ENCODE measurements around the gene TMEM151A.
"Not testable (repeated sequence)": the region's sequence is repeated elsewhere in the genome, so short reads cannot be mapped to it uniquely, and the experiment has no call there.

The TMEM151A gene

GRCh38 chr11:66274219-66274618, 17.5 kb upstream of the TMEM151A start:
- H3F3A ChIP-seq (ENCODE audit: low read depth), result no peaks in the 10 kb centered on the region
- H3K79me2 ChIP-seq (ENCODE audit: insufficient read depth, low read length), result peaks cover 30% of the 10 kb centered on the region
- no peak overlapping the region for H3K4me3 ChIP-seq (ENCODE audit: low read length, poor library complexity, severe bottlenecking)
- no peaks in the 10 kb centered on the region for H3K9me2 ChIP-seq (replicated peaks; ENCODE audit: low read depth, low read length)
- peaks cover 42% of the 10 kb centered on the region; the same call in 1 of the 2 replicates for H3K36me3 ChIP-seq (ENCODE audit: insufficient read depth, low read length)
- peaks cover 39% of the 10 kb centered on the region for H3K4me1 ChIP-seq (ENCODE audit: insufficient read depth, low read length, poor library complexity, severe bottlenecking)
- no peaks in the 10 kb centered on the region for H3K27me3 ChIP-seq (ENCODE audit: insufficient read depth, low read length, poor library complexity, severe bottlenecking)
- no peak overlapping the region for H3K9ac ChIP-seq (ENCODE audit: low read depth, low read length, poor library complexity, severe bottlenecking)
- H4K20me1 ChIP-seq (ENCODE audit: insufficient read depth, low read length, poor library complexity, severe bottlenecking), result peaks cover 26% of the 10 kb centered on the region
- no peaks in the 10 kb centered on the region for H3K9me3 ChIP-seq (ENCODE audit: insufficient read depth, low read depth, low read length)
- no peak overlapping the region for H3K4me2 ChIP-seq (ENCODE audit: low read depth, low read length, poor library complexity, severe bottlenecking)
- no peak overlapping the region for H2AFZ ChIP-seq (ENCODE audit: low read length)
- TF ChIP-seq EZH2phosphoT487 (IDR thresholded peaks at IDR 0.05; ENCODE audit: borderline replicate concordance) (no peak), CTCF (conservative IDR thresholded peaks at IDR 0.05; ENCODE audit: low read length) (no peak)

- Histone ChIP-seq H4K20me1 (ENCODE audit: insufficient read depth, low read length, poor library complexity, severe bottlenecking) (peaks cover 16% of the 10 kb centered on the region), H3K9me2 (replicated peaks; ENCODE audit: low read depth, low read length) (no peaks in the 10 kb centered on the region), H3K27me3 (ENCODE audit: insufficient read depth, low read length, poor library complexity, severe bottlenecking) (no peaks in the 10 kb centered on the region), H3K4me3 (ENCODE audit: low read length, poor library complexity, severe bottlenecking) (no peak overlapping the region), H3F3A (ENCODE audit: low read depth) (no peaks in the 10 kb centered on the region), H3K4me1 (ENCODE audit: insufficient read depth, low read length, poor library complexity, severe bottlenecking) (peaks cover 28% of the 10 kb centered on the region), H3K9me3 (ENCODE audit: insufficient read depth, low read depth, low read length) (no peaks in the 10 kb centered on the region), H2AFZ (ENCODE audit: low read length) (no peak overlapping the region), H3K79me2 (ENCODE audit: insufficient read depth, low read length) (peaks cover 18% of the 10 kb centered on the region), H3K36me3 (ENCODE audit: insufficient read depth, low read length) (peaks cover 42% of the 10 kb centered on the region; the same call in 1 of the 2 replicates), H3K4me2 (ENCODE audit: low read depth, low read length, poor library complexity, severe bottlenecking) (no peak overlapping the region), H3K9ac (ENCODE audit: low read depth, low read length, poor library complexity, severe bottlenecking) (no peak overlapping the region)
- TF ChIP-seq EZH2phosphoT487 (IDR thresholded peaks at IDR 0.05; ENCODE audit: borderline replicate concordance) (no peak), CTCF (conservative IDR thresholded peaks at IDR 0.05; ENCODE audit: low read length) (no peak)
Measured at GRCh38 chr11:66275396-66275795, 16.3 kb upstream of the TMEM151A start.

- Histone ChIP-seq H3F3A (ENCODE audit: low read depth) (no peaks in the 10 kb centered on the region), H4K20me1 (ENCODE audit: insufficient read depth, low read length, poor library complexity, severe bottlenecking) (peaks cover 9% of the 10 kb centered on the region), H3K27me3 (ENCODE audit: insufficient read depth, low read length, poor library complexity, severe bottlenecking) (no peaks in the 10 kb centered on the region), H3K4me2 (ENCODE audit: low read depth, low read length, poor library complexity, severe bottlenecking) (no peak overlapping the region), H3K9me2 (replicated peaks; ENCODE audit: low read depth, low read length) (no peaks in the 10 kb centered on the region), H3K36me3 (ENCODE audit: insufficient read depth, low read length) (peaks cover 42% of the 10 kb centered on the region; the same call in 1 of the 2 replicates), H3K4me1 (ENCODE audit: insufficient read depth, low read length, poor library complexity, severe bottlenecking) (peaks cover 22% of the 10 kb centered on the region), H3K79me2 (ENCODE audit: insufficient read depth, low read length) (peaks cover 11% of the 10 kb centered on the region; the same call in 1 of the 2 replicates), H2AFZ (ENCODE audit: low read length) (no peak overlapping the region), H3K4me3 (ENCODE audit: low read length, poor library complexity, severe bottlenecking) (no peak overlapping the region), H3K9me3 (ENCODE audit: insufficient read depth, low read depth, low read length) (no peaks in the 10 kb centered on the region), H3K9ac (ENCODE audit: low read depth, low read length, poor library complexity, severe bottlenecking) (no peak overlapping the region)
- TF ChIP-seq EZH2phosphoT487 (IDR thresholded peaks at IDR 0.05; ENCODE audit: borderline replicate concordance) (no peak), CTCF (conservative IDR thresholded peaks at IDR 0.05; ENCODE audit: low read length) (no peak)
Measured at GRCh38 chr11:66275984-66276612, 15.6 kb upstream of the TMEM151A start.

- not testable (repeated sequence) for H3K4me3 ChIP-seq (ENCODE audit: low read length, poor library complexity, severe bottlenecking); H4K20me1 ChIP-seq (ENCODE audit: insufficient read depth, low read length, poor library complexity, severe bottlenecking); H3K4me2 ChIP-seq (ENCODE audit: low read depth, low read length, poor library complexity, severe bottlenecking); H3K9me2 ChIP-seq (replicated peaks; ENCODE audit: low read depth, low read length); H3K27me3 ChIP-seq (ENCODE audit: insufficient read depth, low read length, poor library complexity, severe bottlenecking); H2AFZ ChIP-seq (ENCODE audit: low read length); H3K9ac ChIP-seq (ENCODE audit: low read depth, low read length, poor library complexity, severe bottlenecking); H3F3A ChIP-seq (ENCODE audit: low read depth); H3K9me3 ChIP-seq (ENCODE audit: insufficient read depth, low read depth, low read length); H3K79me2 ChIP-seq (ENCODE audit: insufficient read depth, low read length)
- H3K4me1 ChIP-seq (ENCODE audit: insufficient read depth, low read length, poor library complexity, severe bottlenecking), result peaks cover 21% of the 10 kb centered on the region
- H3K36me3 ChIP-seq (ENCODE audit: insufficient read depth, low read length), result peaks cover 42% of the 10 kb centered on the region; the same call in 1 of the 2 replicates
Measured at GRCh38 chr11:66276619-66277018, 15.1 kb upstream of the TMEM151A start.

GRCh38 chr11:66277064-66277463, 14.6 kb upstream of the TMEM151A start:
- H3K4me3 ChIP-seq (ENCODE audit: low read length, poor library complexity, severe bottlenecking), result peak overlapping the region; percentile 62

More at GRCh38 chr11:66277064-66277463, 14.6 kb upstream of the TMEM151A start:
- not testable (repeated sequence) for H3K27me3 ChIP-seq (ENCODE audit: insufficient read depth, low read length, poor library complexity, severe bottlenecking); H3K9me2 ChIP-seq (replicated peaks; ENCODE audit: low read depth, low read length); H3K9ac ChIP-seq (ENCODE audit: low read depth, low read length, poor library complexity, severe bottlenecking); H3K9me3 ChIP-seq (ENCODE audit: insufficient read depth, low read depth, low read length); H3K79me2 ChIP-seq (ENCODE audit: insufficient read depth, low read length); H3F3A ChIP-seq (ENCODE audit: low read depth); H4K20me1 ChIP-seq (ENCODE audit: insufficient read depth, low read length, poor library complexity, severe bottlenecking); H2AFZ ChIP-seq (ENCODE audit: low read length)
- H3K4me1 ChIP-seq (ENCODE audit: insufficient read depth, low read length, poor library complexity, severe bottlenecking), result peaks cover 16% of the 10 kb centered on the region
- peaks cover 37% of the 10 kb centered on the region; the same call in 1 of the 2 replicates for H3K36me3 ChIP-seq (ENCODE audit: insufficient read depth, low read length)
- H3K4me2 ChIP-seq (ENCODE audit: low read depth, low read length, poor library complexity, severe bottlenecking), result peak overlapping the region; percentile 73
